ENCODE data around the gene CCDC186. TPM values are rescaled to one million over a fixed set of nuclear protein-coding genes. Genes with fewer than 3 reads are reported as not detected.

The CCDC186 gene
- total RNA-seq, 1 donor from 2014 or later = 20.5 TPM

GRCh38 chr10:114071178-114071577 lies 102.8 kb downstream of the CCDC186 start:
- intact Hi-C loops (cut with micrococcal nuclease) = no loop called here

Other genes starting within 250 kb of the CCDC186 start
- 0.12 TPM in 1 of 2 replicates, not detected in the other for gene ADRB1, start 130.3 kb downstream of the CCDC186 start, total RNA-seq
- 0.05 and 0.10 TPM in 2 replicates for gene TDRD1, start 5.2 kb upstream of the CCDC186 start, total RNA-seq
- not detected in 2 replicates for gene VWA2, start 65.1 kb upstream of the CCDC186 start, total RNA-seq
- gene AFAP1L2, start 230.3 kb upstream of the CCDC186 start, total RNA-seq = 3.4 and 3.5 TPM in 2 replicates